ENCODE results near the gene C9orf50.

GRCh38 chr9:129637673-129638439 is 17.0 kb upstream of the C9orf50 start:
- TF ChIP-seq CTCF (IDR thresholded peaks at IDR 0.05) (no peak), POLR2A (IDR thresholded peaks at IDR 0.05) (no peak)
